ENCODE results near the gene ZNF605. TPM values are rescaled to one million over a fixed set of nuclear protein-coding genes. Genes with fewer than 3 reads are reported as not detected.
"Not testable (repeated sequence)": the region's sequence is repeated elsewhere in the genome, so short reads cannot be mapped to it uniquely, and the experiment has no call there.

Gene ZNF605
- total RNA-seq, 1 experiment from 2014 or later, result 20.6 TPM

- TF ChIP-seq TCF7L2 (IDR thresholded peaks at IDR 0.05; ENCODE audit: low read depth, low read length), result no peak
- no peak for TF ChIP-seq REST (IDR thresholded peaks at IDR 0.05; ENCODE audit: insufficient read depth in 1 of 2, low read depth in 2 of 2, low read length in 1 of 2)
- no peak for TF ChIP-seq POLR2AphosphoS5 (IDR thresholded peaks at IDR 0.05; ENCODE audit: low read depth, low read length)
- no peak for TF ChIP-seq CTCF (IDR thresholded peaks at IDR 0.05)
- no peak overlapping the region for H3K27ac ChIP-seq (ENCODE audit: low read length)
- ChIA-PET CTCF (no interaction called here), POLR2A (no interaction called here)
- intact Hi-C loops (cut with micrococcal nuclease; ENCODE audit: unreplicated experiment), result no loop called here
- H3K9me3 ChIP-seq (ENCODE audit: control insufficient read depth, insufficient read depth, low read depth, low read length), result peaks cover 13% of the 10 kb centered on the region; the same call in 1 of the 2 replicates
- no peaks in the 10 kb centered on the region for H3K27me3 ChIP-seq (ENCODE audit: control insufficient read depth, insufficient read depth, low read length)
- no peaks in the 10 kb centered on the region for H3K4me1 ChIP-seq (ENCODE audit: control insufficient read depth, insufficient read depth, low read length)
- DNase-seq (ENCODE audit: low read depth, low spot score), result no peak
- in situ Hi-C loops (cut with HindIII; ENCODE audit: low pct_unique_long_range_greater_than_20kb, low sequenced_read_pairs), result no loop called here
- ATAC-seq, result no peak
- H3K36me3 ChIP-seq (ENCODE audit: control insufficient read depth, insufficient read depth, low read length), result no peaks in the 10 kb centered on the region
- H3K4me3 ChIP-seq (ENCODE audit: low read depth in 2 of 2, low read length in 2 of 2), result peak overlapping the region in 1 of 2 experiments; percentile 28; a peak in 1 of 4 replicates
- BruUV-seq (replicated peaks), result no TSS peak
Observed at GRCh38 chr12:132908145-132909029, 47.7 kb downstream of the ZNF605 start.

GRCh38 chr12:132907789-132908144, 48.3 kb downstream of the ZNF605 start:
- H3K36me3 ChIP-seq (ENCODE audit: control insufficient read depth, insufficient read depth, low read length); H3K4me3 ChIP-seq (ENCODE audit: low read depth in 2 of 2, low read length in 2 of 2); H3K4me1 ChIP-seq (ENCODE audit: control insufficient read depth, insufficient read depth, low read length); intact Hi-C loops (cut with micrococcal nuclease; ENCODE audit: unreplicated experiment); H3K27ac ChIP-seq (ENCODE audit: low read length); in situ Hi-C loops (cut with HindIII; ENCODE audit: low pct_unique_long_range_greater_than_20kb, low sequenced_read_pairs); POLR2A ChIA-PET; DNase-seq (ENCODE audit: low read depth, low spot score); H3K27me3 ChIP-seq (ENCODE audit: control insufficient read depth, insufficient read depth, low read length); ATAC-seq; BruUV-seq (replicated peaks); CTCF ChIA-PET: not testable (repeated sequence)
- peaks cover 15% of the 10 kb centered on the region; the same call in 1 of the 2 replicates for H3K9me3 ChIP-seq (ENCODE audit: control insufficient read depth, insufficient read depth, low read depth, low read length)

GRCh38 chr12:132907216-132907615, 48.9 kb downstream of the ZNF605 start:
- no peak overlapping the region for H3K27ac ChIP-seq (ENCODE audit: low read length)
- no peaks in the 10 kb centered on the region for H3K36me3 ChIP-seq (ENCODE audit: control insufficient read depth, insufficient read depth, low read length)
- H3K9me3 ChIP-seq (ENCODE audit: control insufficient read depth, insufficient read depth, low read depth, low read length), result peaks cover 15% of the 10 kb centered on the region; the same call in 1 of the 2 replicates
- CTCF ChIA-PET, result no interaction called here
- no TSS peak for BruUV-seq (replicated peaks)
- H3K4me3 ChIP-seq (ENCODE audit: low read depth in 2 of 2, low read length in 2 of 2), result no peak overlapping the region
- POLR2A ChIA-PET, result no interaction called here
- in situ Hi-C loops (cut with HindIII; ENCODE audit: low pct_unique_long_range_greater_than_20kb, low sequenced_read_pairs) (no loop called here), intact Hi-C loops (cut with micrococcal nuclease; ENCODE audit: unreplicated experiment) (no loop called here)
- DNase-seq (ENCODE audit: low read depth, low spot score) (no peak), ATAC-seq (no peak)
- H3K4me1 ChIP-seq (ENCODE audit: control insufficient read depth, insufficient read depth, low read length), result no peaks in the 10 kb centered on the region
- TF ChIP-seq SIN3A (IDR thresholded peaks at IDR 0.05; ENCODE audit: borderline replicate concordance, insufficient read depth, low read depth, low read length), result no peak
- no peak for TF ChIP-seq REST (IDR thresholded peaks at IDR 0.05; ENCODE audit: insufficient read depth in 1 of 2, low read depth in 2 of 2, low read length in 1 of 2)
- TF ChIP-seq CTCF (IDR thresholded peaks at IDR 0.05), result no peak
- no peak for TF ChIP-seq TCF7L2 (IDR thresholded peaks at IDR 0.05; ENCODE audit: low read depth, low read length)
- no peak for TF ChIP-seq POLR2AphosphoS5 (IDR thresholded peaks at IDR 0.05; ENCODE audit: low read depth, low read length)
- H3K27me3 ChIP-seq (ENCODE audit: control insufficient read depth, insufficient read depth, low read length), result no peaks in the 10 kb centered on the region

Data from Panc1 (cell line).